D341Med (cell line): ENCODE results near the gene HDGFL3.
A peak's percentile ranks its signal among the peaks of the same experiment; 100 is the strongest.

Experiments
- DNase-seq: peaks from one replicate; pipeline ENCODE4 v3.0.0; 2012; ENCODE audit warnings: low spot score

Gene HDGFL3

GRCh38 chr15:83127547-83128150 is 80.0 kb downstream of the HDGFL3 start:
- DNase-seq: no peak

- DNase-seq: no peak
These were observed 84.1 kb downstream of the HDGFL3 start for GRCh38 chr15:83123529-83123928.

- no peak for DNase-seq
These were observed 87.5 kb downstream of the HDGFL3 start for GRCh38 chr15:83119968-83120581.

GRCh38 chr15:83118968-83119367 is 88.7 kb downstream of the HDGFL3 start:
- DNase-seq: no peak

- DNase-seq: peak; percentile 45
These were observed 89.3 kb downstream of the HDGFL3 start for GRCh38 chr15:83118291-83118827.

GRCh38 chr15:83115831-83116565 is 91.6 kb downstream of the HDGFL3 start:
- no peak for DNase-seq

- DNase-seq: no peak
These were observed 92.2 kb downstream of the HDGFL3 start for GRCh38 chr15:83115410-83115809.

GRCh38 chr15:83114856-83115255 is 92.8 kb downstream of the HDGFL3 start:
- DNase-seq: no peak

- DNase-seq: no peak
These were observed 93.5 kb downstream of the HDGFL3 start for GRCh38 chr15:83113881-83114674.

- DNase-seq: no peak
These were observed 94.7 kb downstream of the HDGFL3 start for GRCh38 chr15:83112956-83113299.

GRCh38 chr15:83112233-83112955 is 95.2 kb downstream of the HDGFL3 start:
- DNase-seq: no peak

GRCh38 chr15:83111149-83111548 is 96.5 kb downstream of the HDGFL3 start:
- DNase-seq: no peak

- no peak for DNase-seq
These were observed 97.2 kb downstream of the HDGFL3 start for GRCh38 chr15:83110381-83110780.

- DNase-seq: no peak
These were observed 98.1 kb downstream of the HDGFL3 start for GRCh38 chr15:83109532-83109931.

- DNase-seq: no peak
These were observed 99.1 kb downstream of the HDGFL3 start for GRCh38 chr15:83108266-83109219.

GRCh38 chr15:83107841-83108181 is 99.8 kb downstream of the HDGFL3 start:
- DNase-seq: no peak

- DNase-seq: peak; percentile 79
These were observed 100.4 kb downstream of the HDGFL3 start, which contains the start of gene TM6SF1 for GRCh38 chr15:83106994-83107840. Gene TM6SF1 (plus strand): TSS chr15:83107645. CDS start chr15:83107681, 36 bp downstream.

- no peak for DNase-seq
These were observed 102.2 kb downstream of the HDGFL3 start for GRCh38 chr15:83105440-83105839.

- DNase-seq: no peak
These were observed 103.5 kb downstream of the HDGFL3 start for GRCh38 chr15:83104141-83104540.

GRCh38 chr15:83102346-83102745 is 105.3 kb downstream of the HDGFL3 start:
- DNase-seq: no peak
